IMR-90 (cell line): ENCODE results near the gene MCM3AP. TPM values are rescaled to one million over a fixed set of nuclear protein-coding genes. Genes with fewer than 3 reads are reported as not detected.

Experiments
- ATAC-seq: fragments of 200-7000 bp; cut with Tn5 transposase; 2 replicates; pipeline ENCODE4 v1.9.1; 2020; ENCODE audit warnings: low read depth, mild to moderate bottlenecking, moderate library complexity
- BruUV-seq: library from RNA; stranded (reverse); fragments of 400-500 nt; replicated peaks from 2 replicates; lab custom pipeline; 2021; lab: Mats Ljungman, UMichigan
- CTCF ChIA-PET: fragments of 300-600 bp; formaldehyde crosslinking; extraction: SDS; loops from one replicate; lab custom pipeline; 2021; ENCODE audit warnings: antibody characterized with exemption; lab: Yijun Ruan, JAX
- POLR2A ChIA-PET: fragments of 300-600 bp; sonication (Branson Sonifier 250); formaldehyde crosslinking; loops from one replicate; lab custom pipeline; 2022; ENCODE audit warnings: antibody characterized with exemption; ENCODE audit not compliant: unreplicated experiment; lab: Charles Lee
- DNase-seq: peaks from one replicate; pipeline ENCODE4 v3.0.0; 2013
- H2AFZ ChIP-seq: replicated peaks from 2 replicates; pipeline ENCODE3; 2013; ENCODE audit warnings: low read length, mild to moderate bottlenecking; ENCODE audit not compliant: poor library complexity
- H2AK5ac ChIP-seq: 2 replicates; pipeline ENCODE4 v1.6.1; 2013; ENCODE audit warnings: low read depth, low read length, inconsistent platforms
- H2AK9ac ChIP-seq: replicated peaks from 2 replicates; pipeline ENCODE3; 2013; ENCODE audit warnings: mild to moderate bottlenecking, low read depth, low read length, moderate library complexity; ENCODE audit not compliant: poor library complexity
- H2BK120ac ChIP-seq: 2 replicates; pipeline ENCODE4 v1.6.1; 2013; ENCODE audit warnings: low read depth, low read length, inconsistent platforms
- H2BK15ac ChIP-seq: 3 replicates; pipeline ENCODE4 v1.6.1; 2013; ENCODE audit warnings: low read depth, low read length, inconsistent platforms
- H2BK20ac ChIP-seq: 2 replicates; pipeline ENCODE4 v1.6.1; 2013; ENCODE audit warnings: low read depth, mild to moderate bottlenecking, inconsistent platforms, low read length, moderate library complexity
- H2BK5ac ChIP-seq: 2 replicates; pipeline ENCODE4 v1.6.1; 2013; ENCODE audit warnings: mild to moderate bottlenecking, low read depth, low read length, inconsistent platforms; ENCODE audit not compliant: poor library complexity, severe bottlenecking
- H3K14ac ChIP-seq: replicated peaks from 2 replicates; pipeline ENCODE4 v1.6.1; 2013; ENCODE audit warnings: low read depth, low read length, inconsistent platforms
- H3K18ac ChIP-seq: 2 replicates; pipeline ENCODE4 v1.6.1; 2013; ENCODE audit warnings: low read depth, low read length, control low read depth
- H3K23ac ChIP-seq: 2 replicates; pipeline ENCODE4 v1.6.1; 2013; ENCODE audit warnings: low read depth, low read length, inconsistent platforms
- H3K27ac ChIP-seq: 2 replicates; pipeline ENCODE4 v1.5.1; 2013; ENCODE audit warnings: mild to moderate bottlenecking, control low read depth, low read length; ENCODE audit not compliant: insufficient read depth
- H3K27me3 ChIP-seq: 2 replicates; pipeline ENCODE4 v1.6.1; 2013; ENCODE audit warnings: low read length; ENCODE audit not compliant: control insufficient read depth, insufficient read depth
- H3K36me3 ChIP-seq: 2 replicates; pipeline ENCODE4 v1.6.1; 2013; ENCODE audit warnings: low read length, mixed read lengths; ENCODE audit not compliant: control insufficient read depth, insufficient read depth
- H3K4ac ChIP-seq: 2 replicates; pipeline ENCODE4 v1.6.1; 2013; ENCODE audit warnings: low read depth, low read length, inconsistent platforms
- H3K4me1 ChIP-seq: 2 replicates; pipeline ENCODE4 v1.6.1; 2013; ENCODE audit warnings: low read length, mixed read lengths; ENCODE audit not compliant: control insufficient read depth, insufficient read depth
- H3K4me2 ChIP-seq: 2 replicates; pipeline ENCODE4 v1.6.1; 2013; ENCODE audit warnings: low read depth, mild to moderate bottlenecking, control low read depth, low read length, moderate library complexity
- H3K4me3 ChIP-seq: 2 replicates; pipeline ENCODE4 v1.5.1; 2013; ENCODE audit warnings: low read depth, mild to moderate bottlenecking, control low read depth, low read length, moderate library complexity; ENCODE audit not compliant: insufficient read depth
- H3K56ac ChIP-seq: 2 replicates; pipeline ENCODE4 v1.6.1; 2013; ENCODE audit warnings: low read length, inconsistent platforms; ENCODE audit not compliant: insufficient read depth; ENCODE audit errors: extremely low read depth
- H3K79me1 ChIP-seq, 2 experiments: 2 replicates each; pipeline ENCODE4 v1.6.1; 2013; ENCODE audit warnings: low read length in 2 of 2, inconsistent platforms in 1 of 2, low read depth in 1 of 2
- H3K9ac ChIP-seq: 2 replicates; pipeline ENCODE4 v1.6.1; 2013; ENCODE audit warnings: low read depth, low read length, control low read depth
- H3K9me1 ChIP-seq: 2 replicates; pipeline ENCODE4 v1.6.1; 2013; ENCODE audit warnings: low read length, inconsistent platforms; ENCODE audit not compliant: insufficient read depth
- H3K9me3 ChIP-seq: 2 replicates; pipeline ENCODE4 v1.6.1; 2013; ENCODE audit warnings: low read length; ENCODE audit not compliant: control insufficient read depth, insufficient read depth
- H4K20me1 ChIP-seq: 2 replicates; pipeline ENCODE4 v1.6.1; 2013; ENCODE audit warnings: low read length, inconsistent platforms; ENCODE audit not compliant: insufficient read depth
- H4K5ac ChIP-seq: 2 replicates; pipeline ENCODE4 v1.6.1; 2013; ENCODE audit warnings: mild to moderate bottlenecking, low read depth, low read length, control low read depth
- H4K8ac ChIP-seq, 2 experiments: 2 replicates each; pipeline ENCODE4 v1.6.1; 2013; ENCODE audit warnings: low read depth in 2 of 2, low read length in 2 of 2, control low read depth in 1 of 2, inconsistent platforms in 1 of 2
- H4K91ac ChIP-seq: 2 replicates; pipeline ENCODE4 v1.6.1; 2013; ENCODE audit warnings: low read depth, low read length, inconsistent platforms; ENCODE audit not compliant: insufficient read depth
- BHLHE40 ChIP-seq: fragments of 150-350 bp; IDR thresholded peaks from 2 replicates; pipeline ENCODE4 v1.6.1; 2016; ENCODE audit warnings: mild to moderate bottlenecking, low read depth, low read length
- CEBPB ChIP-seq: IDR thresholded peaks from 2 replicates; pipeline ENCODE4 v1.6.1; 2012; ENCODE audit warnings: low read depth, low read length, improper control_type of control experiment
- CHD1 ChIP-seq: IDR thresholded peaks from 2 replicates; pipeline ENCODE4 v1.6.1; 2012; ENCODE audit warnings: low read depth, low read length, improper control_type of control experiment
- FOS ChIP-seq: fragments of 150-350 bp; IDR thresholded peaks from 2 replicates; pipeline ENCODE4 v1.6.1; 2016; ENCODE audit warnings: low read depth, low read length
- MAFK ChIP-seq: IDR thresholded peaks from 2 replicates; pipeline ENCODE4 v1.6.1; 2012; ENCODE audit warnings: low read depth, low read length, improper control_type of control experiment
- MAZ ChIP-seq: IDR thresholded peaks from 2 replicates; pipeline ENCODE4 v1.6.1; 2012; ENCODE audit warnings: low read depth, mild to moderate bottlenecking, low read length, improper control_type of control experiment, moderate library complexity, borderline replicate concordance
- MXI1 ChIP-seq: IDR thresholded peaks from 2 replicates; pipeline ENCODE4 v1.6.1; 2012; ENCODE audit warnings: low read depth, mild to moderate bottlenecking, low read length, moderate library complexity, borderline replicate concordance
- NFE2L2 ChIP-seq: fragments of 150-350 bp; IDR thresholded peaks from 2 replicates; pipeline ENCODE4 v1.6.1; 2016; ENCODE audit warnings: low read depth, mild to moderate bottlenecking, low read length
- POLR2A ChIP-seq: IDR thresholded peaks from 2 replicates; pipeline ENCODE4 v1.6.1; 2012; ENCODE audit warnings: mild to moderate bottlenecking, low read depth, low read length
- RAD21 ChIP-seq: IDR thresholded peaks from 2 replicates; pipeline ENCODE4 v1.6.1; 2012; ENCODE audit warnings: low read length, improper control_type of control experiment
- RCOR1 ChIP-seq: IDR thresholded peaks from 2 replicates; pipeline ENCODE4 v1.6.1; 2012; ENCODE audit warnings: mild to moderate bottlenecking, low read length, improper control_type of control experiment; ENCODE audit not compliant: insufficient replicate concordance
- RFX5 ChIP-seq: IDR thresholded peaks from 2 replicates; pipeline ENCODE4 v1.8.0; 2012; ENCODE audit warnings: low read depth, mild to moderate bottlenecking, low read length, moderate library complexity
- SMC3 ChIP-seq: fragments of 150-350 bp; IDR thresholded peaks from 2 replicates; pipeline ENCODE4 v1.6.1; 2016; ENCODE audit warnings: low read depth, mild to moderate bottlenecking, antibody characterized with exemption, low read length, moderate library complexity
- WGBS, 2 experiments: methylation state at CpG; one replicate each; pipeline versions ENCODE4 v1.1.5 to v1.1.7; 2013; ENCODE audit warnings: missing lambda C conversion rate in 2 of 2; ENCODE audit not compliant: insufficient read length in 1 of 2; ENCODE audit errors: extremely low coverage in 2 of 2; 5-methylcytosine and 5-hydroxymethylcytosine counted together
- dilution Hi-C: fragments of 300-500 bp; cut with HindIII; formaldehyde crosslinking; loops from one replicate; pipeline ENCODE4 v1.14.3; 2018; ENCODE audit warnings: low sequenced_read_pairs; ENCODE audit not compliant: unreplicated experiment
- in situ Hi-C: fragments of 300-500 bp; cut with MboI; formaldehyde crosslinking; loops from 3 replicates; pipeline ENCODE4 v1.14.3; 2019; ENCODE audit warnings: low sequenced_read_pairs, inconsistent platforms, mixed read lengths
- intact Hi-C: fragments of 100-400 bp; cut with micrococcal nuclease; formaldehyde crosslinking; loops from 2 replicates; pipeline ENCODE4 v1.10.0; 2022
- polyA plus RNA-seq, 3 experiments: library from polyadenylated mRNA; depleted of rRNA; stranded (reverse); fragments of >200 nt; gene quantifications; 2 replicates each; pipeline ENCODE4 v1.2.3, GENCODE V29; 2012; ENCODE audit warnings: low replicate concordance in 1 of 3
- total RNA-seq: library from RNA; depleted of rRNA; stranded (reverse); fragments of >200 nt; gene quantifications from 2 replicates; pipeline ENCODE4 v1.2.3, GENCODE V29; 2012
- TF ChIP-seq, protein P1 (sequence below): fragments of 150-350 bp; IDR thresholded peaks from 2 replicates; pipeline ENCODE4 v1.6.1; 2017; ENCODE audit warnings: mild to moderate bottlenecking, antibody characterized with exemption, low read length, low read depth
- TF ChIP-seq, protein P2 (sequence below): conservative IDR thresholded peaks from 2 replicates; pipeline ENCODE4 v1.5.1; 2012; ENCODE audit warnings: mild to moderate bottlenecking, low read depth, low read length, improper control_type of control experiment
- TF ChIP-seq, protein P3 (sequence below): fragments of 150-350 bp; IDR thresholded peaks from 2 replicates; pipeline ENCODE4 v1.6.1; 2016; ENCODE audit warnings: low read depth, mild to moderate bottlenecking, low read length, moderate library complexity, borderline replicate concordance

Gene MCM3AP
- total and polyA plus RNA-seq, 2 of the 4 experiments (the other 2 are of a cell fraction), result 46.5 to 63.1 TPM

DNA sequence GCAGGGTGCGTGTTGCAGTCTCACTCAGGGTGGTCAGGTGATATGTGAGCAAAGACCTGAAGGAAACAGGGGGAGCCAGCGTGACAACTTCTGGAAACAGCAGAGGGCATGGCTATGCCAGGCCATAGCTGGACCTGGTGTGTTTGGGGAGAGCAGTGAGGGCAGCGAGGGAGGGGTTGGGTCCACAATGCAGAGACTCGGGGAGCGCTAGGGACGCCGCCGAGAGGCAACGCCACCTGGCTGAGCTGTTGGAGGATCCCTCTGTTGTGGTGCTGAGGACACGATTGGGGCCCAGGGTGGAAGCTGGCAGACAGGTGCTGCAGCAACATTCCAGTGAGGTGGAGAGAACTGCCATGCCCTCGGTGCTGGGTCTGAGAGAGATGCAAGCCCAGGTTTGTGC, 30.2 kb downstream of the MCM3AP start:
- Histone ChIP-seq H3K79me1 (peaks cover 5 to 32% of the 10 kb centered on the region in 2 experiments; a peak in 3 of 4 replicates), H3K18ac (no peak overlapping the region), H3K36me3 (peaks cover 67% of the 10 kb centered on the region), H4K91ac (no peak overlapping the region), H3K9me1 (no peaks in the 10 kb centered on the region), H3K9me3 (no peaks in the 10 kb centered on the region), H3K4me2 (no peak overlapping the region), H3K27me3 (no peaks in the 10 kb centered on the region), H3K27ac (no peak overlapping the region), H3K56ac (no peak overlapping the region), H3K23ac (no peak overlapping the region), H4K8ac (no peak overlapping the region), H4K20me1 (no peaks in the 10 kb centered on the region; the same call in none of the 2 replicates), H2AK9ac (no peak overlapping the region), H3K4me1 (no peaks in the 10 kb centered on the region), H2BK5ac (no peak overlapping the region), H3K9ac (no peak overlapping the region), H3K4me3 (no peak overlapping the region), H2BK15ac (no peak overlapping the region), H2AFZ (no peak overlapping the region), H3K14ac (no peak overlapping the region), H3K4ac (no peak overlapping the region), H2BK20ac (no peak overlapping the region), H2AK5ac (no peak overlapping the region), H4K5ac (no peak overlapping the region), H2BK120ac (no peak overlapping the region)
- ChIA-PET POLR2A (no interaction called here), CTCF (no interaction called here)
- intact Hi-C loops, result no loop called here
- in situ Hi-C loops, result no loop called here
- DNase-seq, result no peak
- no peak for ATAC-seq
- 93% methylated on average over 3 of the region's 11 CpGs; no CpG with 5 or more reads in 1 of the 2 experiments for WGBS, 2 experiments
- no TSS peak for BruUV-seq
- TF ChIP-seq BHLHE40, result no peak
- TF ChIP-seq, protein P1, sequence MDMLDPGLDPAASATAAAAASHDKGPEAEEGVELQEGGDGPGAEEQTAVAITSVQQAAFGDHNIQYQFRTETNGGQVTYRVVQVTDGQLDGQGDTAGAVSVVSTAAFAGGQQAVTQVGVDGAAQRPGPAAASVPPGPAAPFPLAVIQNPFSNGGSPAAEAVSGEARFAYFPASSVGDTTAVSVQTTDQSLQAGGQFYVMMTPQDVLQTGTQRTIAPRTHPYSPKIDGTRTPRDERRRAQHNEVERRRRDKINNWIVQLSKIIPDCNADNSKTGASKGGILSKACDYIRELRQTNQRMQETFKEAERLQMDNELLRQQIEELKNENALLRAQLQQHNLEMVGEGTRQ, result no peak
- TF ChIP-seq MAFK, result no peak
- TF ChIP-seq, protein P2, sequence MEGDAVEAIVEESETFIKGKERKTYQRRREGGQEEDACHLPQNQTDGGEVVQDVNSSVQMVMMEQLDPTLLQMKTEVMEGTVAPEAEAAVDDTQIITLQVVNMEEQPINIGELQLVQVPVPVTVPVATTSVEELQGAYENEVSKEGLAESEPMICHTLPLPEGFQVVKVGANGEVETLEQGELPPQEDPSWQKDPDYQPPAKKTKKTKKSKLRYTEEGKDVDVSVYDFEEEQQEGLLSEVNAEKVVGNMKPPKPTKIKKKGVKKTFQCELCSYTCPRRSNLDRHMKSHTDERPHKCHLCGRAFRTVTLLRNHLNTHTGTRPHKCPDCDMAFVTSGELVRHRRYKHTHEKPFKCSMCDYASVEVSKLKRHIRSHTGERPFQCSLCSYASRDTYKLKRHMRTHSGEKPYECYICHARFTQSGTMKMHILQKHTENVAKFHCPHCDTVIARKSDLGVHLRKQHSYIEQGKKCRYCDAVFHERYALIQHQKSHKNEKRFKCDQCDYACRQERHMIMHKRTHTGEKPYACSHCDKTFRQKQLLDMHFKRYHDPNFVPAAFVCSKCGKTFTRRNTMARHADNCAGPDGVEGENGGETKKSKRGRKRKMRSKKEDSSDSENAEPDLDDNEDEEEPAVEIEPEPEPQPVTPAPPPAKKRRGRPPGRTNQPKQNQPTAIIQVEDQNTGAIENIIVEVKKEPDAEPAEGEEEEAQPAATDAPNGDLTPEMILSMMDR, result no peak
- no peak for TF ChIP-seq POLR2A
- TF ChIP-seq RFX5, result no peak
- TF ChIP-seq MXI1, result no peak
- TF ChIP-seq CEBPB, result no peak
- no peak for TF ChIP-seq FOS
- TF ChIP-seq, protein P3, sequence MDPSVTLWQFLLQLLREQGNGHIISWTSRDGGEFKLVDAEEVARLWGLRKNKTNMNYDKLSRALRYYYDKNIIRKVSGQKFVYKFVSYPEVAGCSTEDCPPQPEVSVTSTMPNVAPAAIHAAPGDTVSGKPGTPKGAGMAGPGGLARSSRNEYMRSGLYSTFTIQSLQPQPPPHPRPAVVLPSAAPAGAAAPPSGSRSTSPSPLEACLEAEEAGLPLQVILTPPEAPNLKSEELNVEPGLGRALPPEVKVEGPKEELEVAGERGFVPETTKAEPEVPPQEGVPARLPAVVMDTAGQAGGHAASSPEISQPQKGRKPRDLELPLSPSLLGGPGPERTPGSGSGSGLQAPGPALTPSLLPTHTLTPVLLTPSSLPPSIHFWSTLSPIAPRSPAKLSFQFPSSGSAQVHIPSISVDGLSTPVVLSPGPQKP, result no peak
- no peak for TF ChIP-seq NFE2L2
- TF ChIP-seq SMC3, result no peak
- TF ChIP-seq CHD1, result no peak
- TF ChIP-seq RCOR1, result no peak
- TF ChIP-seq MAZ, result no peak
- TF ChIP-seq RAD21, result no peak
- dilution Hi-C loops, result no loop called here
